Lower lobe of right lung (tissue), 2 donors: ENCODE data around the gene CACTIN. TPM values are rescaled to one million over a fixed set of nuclear protein-coding genes. Genes with fewer than 3 reads are reported as not detected.
"Not testable (repeated sequence)": the region's sequence is repeated elsewhere in the genome, so short reads cannot be mapped to it uniquely, and the experiment has no call there.

ENCODE experiments used
- ATAC-seq, 2 donors: fragments of 200-7000 bp; cut with Tn5 transposase; one replicate each; pipeline ENCODE4 v1.9.1; 2020 to 2022; ENCODE audit warnings: mild to moderate bottlenecking in 2 of 2, moderate library complexity in 2 of 2
- DNase-seq: peaks from one replicate; pipeline ENCODE4 v3.0.0-alpha.2; 2020
- H3K27ac ChIP-seq: fragments of 200-600 bp; one replicate; pipeline ENCODE4 v1.8.0; 2022
- H3K27me3 ChIP-seq: fragments of 200-600 bp; one replicate; pipeline ENCODE4 v1.8.0; 2022; ENCODE audit warnings: low read depth
- H3K36me3 ChIP-seq: fragments of 200-600 bp; one replicate; pipeline ENCODE4 v1.8.0; 2022; ENCODE audit warnings: mild to moderate bottlenecking
- H3K4me1 ChIP-seq: fragments of 200-600 bp; one replicate; pipeline ENCODE4 v1.8.0; 2022
- H3K4me3 ChIP-seq: fragments of 200-600 bp; one replicate; pipeline ENCODE4 v1.8.0; 2022; ENCODE audit warnings: mild to moderate bottlenecking
- H3K9me3 ChIP-seq: fragments of 200-600 bp; one replicate; pipeline ENCODE4 v1.8.0; 2022
- intact Hi-C: fragments of 100-400 bp; cut with DNase I; formaldehyde crosslinking; loops from one replicate; pipeline ENCODE4 v1.11.0; 2022
- total RNA-seq: library from RNA; stranded (reverse); fragmentation: NEBNext Ultra II Directional; extraction: Animal tissue kit (Norgen Biotek cat#: 25700); gene quantifications from one replicate; pipeline ENCODE4 v1.2.1, GENCODE V29; 2021
- TF ChIP-seq, protein P1 (sequence below): fragments of 200-600 bp; IDR thresholded peaks from one replicate; pipeline ENCODE4 v1.8.0; 2022; ENCODE audit warnings: antibody characterized with exemption, mild to moderate bottlenecking
- donor health status: DM: no; HTN: yes; CAD: no; lungs with severe emphysema.

Gene CACTIN
- total RNA-seq, 1 donor from 2014 or later = 20.3 TPM

- H3K4me3 ChIP-seq = no peak overlapping the region
- intact Hi-C loops = no loop called here
These were observed 41.9 kb upstream of the CACTIN start for GRCh38 chr19:3668331-3669081.

DNA sequence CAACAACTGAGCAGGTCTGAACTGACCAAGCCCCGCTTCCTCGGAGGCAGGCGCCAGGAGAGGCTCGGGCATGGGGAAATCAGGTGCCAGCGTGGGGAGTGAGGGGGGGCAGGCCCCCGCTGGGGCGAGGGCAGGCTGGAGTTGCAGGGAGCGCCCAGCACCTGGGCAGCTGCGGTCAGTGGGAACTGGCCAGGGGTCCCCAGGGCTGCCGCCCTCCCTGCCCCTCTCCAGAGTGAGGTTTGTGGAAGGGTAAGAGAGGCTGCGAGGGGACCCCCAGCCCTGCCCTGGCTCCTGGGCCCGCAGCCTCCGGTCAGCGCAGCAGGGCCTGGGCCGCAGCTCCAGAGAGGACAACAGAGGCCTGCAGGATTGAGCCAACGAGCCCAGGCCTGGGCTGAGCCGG lies 41.2 kb upstream of the CACTIN start:
- DNase-seq (no peak), ATAC-seq (no peak)
- Histone ChIP-seq H3K27ac (no peak overlapping the region), H3K4me3 (no peak overlapping the region), H3K27me3 (no peaks in the 10 kb centered on the region), H3K36me3 (peaks cover 34% of the 10 kb centered on the region), H3K4me1 (peaks cover 35% of the 10 kb centered on the region), H3K9me3 (no peaks in the 10 kb centered on the region)
- TF ChIP-seq, protein P1, sequence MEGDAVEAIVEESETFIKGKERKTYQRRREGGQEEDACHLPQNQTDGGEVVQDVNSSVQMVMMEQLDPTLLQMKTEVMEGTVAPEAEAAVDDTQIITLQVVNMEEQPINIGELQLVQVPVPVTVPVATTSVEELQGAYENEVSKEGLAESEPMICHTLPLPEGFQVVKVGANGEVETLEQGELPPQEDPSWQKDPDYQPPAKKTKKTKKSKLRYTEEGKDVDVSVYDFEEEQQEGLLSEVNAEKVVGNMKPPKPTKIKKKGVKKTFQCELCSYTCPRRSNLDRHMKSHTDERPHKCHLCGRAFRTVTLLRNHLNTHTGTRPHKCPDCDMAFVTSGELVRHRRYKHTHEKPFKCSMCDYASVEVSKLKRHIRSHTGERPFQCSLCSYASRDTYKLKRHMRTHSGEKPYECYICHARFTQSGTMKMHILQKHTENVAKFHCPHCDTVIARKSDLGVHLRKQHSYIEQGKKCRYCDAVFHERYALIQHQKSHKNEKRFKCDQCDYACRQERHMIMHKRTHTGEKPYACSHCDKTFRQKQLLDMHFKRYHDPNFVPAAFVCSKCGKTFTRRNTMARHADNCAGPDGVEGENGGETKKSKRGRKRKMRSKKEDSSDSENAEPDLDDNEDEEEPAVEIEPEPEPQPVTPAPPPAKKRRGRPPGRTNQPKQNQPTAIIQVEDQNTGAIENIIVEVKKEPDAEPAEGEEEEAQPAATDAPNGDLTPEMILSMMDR = no peak
- intact Hi-C loops = no loop called here

More at GRCh38 chr19:3668331-3669081, 41.9 kb upstream of the CACTIN start:
- no peak for ATAC-seq
- DNase-seq = no peak
- no peaks in the 10 kb centered on the region for H3K27me3 ChIP-seq
- no peaks in the 10 kb centered on the region for H3K9me3 ChIP-seq
- peak overlapping the region; percentile 36 for H3K27ac ChIP-seq
- H3K36me3 ChIP-seq = peaks cover 27% of the 10 kb centered on the region
- TF ChIP-seq, protein P1 = no peak
- peaks cover 37% of the 10 kb centered on the region for H3K4me1 ChIP-seq

DNA sequence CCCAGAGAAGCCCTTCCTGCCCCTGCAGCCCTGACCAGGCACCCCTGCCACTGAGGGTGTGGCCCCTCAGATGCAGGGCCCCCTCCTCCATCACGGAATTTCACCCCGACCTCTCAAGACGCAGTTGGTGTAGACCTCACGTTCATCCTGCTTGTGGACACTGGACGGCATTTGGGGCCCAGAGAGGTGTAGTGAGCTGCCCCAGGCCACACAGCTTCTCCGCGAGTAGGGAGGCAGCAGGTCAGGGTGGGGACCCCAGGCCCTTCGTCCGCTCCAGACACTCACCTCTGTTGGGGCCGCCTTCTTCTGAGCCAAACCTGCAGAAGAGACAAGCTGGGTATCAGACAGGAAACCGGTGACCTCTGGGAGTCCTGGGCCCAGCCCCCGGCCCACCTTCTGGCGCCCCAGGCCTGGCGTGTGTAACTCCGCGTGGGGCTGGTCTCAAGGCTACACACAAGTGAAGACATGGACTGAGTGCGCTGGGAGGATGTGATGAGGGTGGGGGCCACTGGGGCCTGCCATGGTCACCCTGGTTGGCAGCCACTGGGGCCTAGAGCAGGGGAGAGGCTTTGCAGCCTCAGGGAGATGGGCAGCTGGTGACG lies 40.5 kb upstream of the CACTIN start:
- Histone ChIP-seq H3K27ac (no peak overlapping the region), H3K27me3 (no peaks in the 10 kb centered on the region), H3K4me1 (peaks cover 29% of the 10 kb centered on the region), H3K9me3 (no peaks in the 10 kb centered on the region), H3K36me3 (peaks cover 34% of the 10 kb centered on the region), H3K4me3 (no peak overlapping the region)
- DNase-seq (no peak), ATAC-seq (no peak)
- TF ChIP-seq, protein P1 = no peak
- intact Hi-C loops = no loop called here

DNA sequence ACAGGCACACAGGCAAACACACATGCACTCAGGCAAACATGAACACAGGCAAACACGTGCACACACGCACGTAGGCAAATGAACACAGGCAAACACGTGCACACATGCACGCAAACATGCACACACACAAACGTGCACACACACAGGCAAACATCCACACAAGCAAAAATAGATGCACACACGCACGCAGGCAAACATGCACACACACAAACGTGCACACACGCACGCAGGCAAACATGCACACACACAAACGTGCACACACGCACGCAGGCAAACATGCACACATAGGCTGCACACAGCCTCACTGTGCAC lies 39.9 kb upstream of the CACTIN start:
- H3K4me3 ChIP-seq, H3K9me3 ChIP-seq, intact Hi-C loops, H3K27ac ChIP-seq, H3K27me3 ChIP-seq, ATAC-seq, DNase-seq: not testable (repeated sequence)
- peaks cover 39% of the 10 kb centered on the region for H3K36me3 ChIP-seq
- H3K4me1 ChIP-seq = peaks cover 22% of the 10 kb centered on the region

DNA sequence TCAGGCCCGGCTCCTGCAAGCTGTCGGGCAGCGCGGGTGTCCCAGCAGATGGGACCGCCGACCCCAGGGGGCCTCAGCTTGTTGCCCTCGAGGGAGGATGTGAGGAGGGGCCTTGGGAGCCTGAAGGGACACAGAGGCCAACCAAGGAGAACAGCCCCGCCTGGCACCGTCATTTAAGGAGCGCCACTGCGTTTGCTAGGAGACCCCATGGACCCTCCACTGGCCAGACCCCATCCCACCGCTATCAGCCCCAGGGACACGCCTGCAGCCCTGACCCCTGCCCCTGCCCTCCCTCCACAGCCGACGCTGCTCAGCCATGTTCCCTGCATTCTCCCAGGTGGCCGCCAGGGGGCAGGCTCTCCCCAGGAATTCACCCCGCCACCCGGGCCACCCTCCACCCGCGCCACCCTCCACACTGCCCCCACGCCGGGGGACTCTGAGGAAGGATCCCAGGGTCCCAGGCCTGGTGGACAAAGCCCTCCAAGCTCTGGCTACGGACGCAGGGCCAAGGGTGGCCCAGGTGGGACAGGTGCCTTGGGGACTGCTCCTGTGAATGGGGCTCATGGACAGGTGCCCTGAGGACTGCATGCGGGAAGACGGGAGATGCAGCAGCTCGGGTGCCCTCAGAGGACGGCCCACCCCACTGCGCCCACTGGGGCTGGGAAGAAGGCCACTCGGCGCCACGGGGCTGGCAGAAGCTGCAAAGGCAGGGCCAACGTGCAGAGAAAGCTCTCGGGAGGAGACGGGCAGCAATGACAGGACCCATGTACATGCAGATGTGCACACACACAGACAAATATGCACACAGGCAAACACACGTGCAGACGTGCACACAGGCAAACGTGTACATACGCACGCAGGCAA lies 39.3 kb upstream of the CACTIN start:
- TF ChIP-seq, protein P1 = peak; percentile 91
- Histone ChIP-seq H3K27me3 (no peaks in the 10 kb centered on the region), H3K4me1 (peaks cover 16% of the 10 kb centered on the region), H3K36me3 (peaks cover 44% of the 10 kb centered on the region), H3K27ac (no peak overlapping the region), H3K4me3 (no peak overlapping the region), H3K9me3 (no peaks in the 10 kb centered on the region)
- peak; percentile 80 to 83 for ATAC-seq
- peak; percentile 76 for DNase-seq
- intact Hi-C loops = no loop called here
